Upper lobe of left lung (tissue), 4 donors: ENCODE results near the gene ZSCAN18.

Experiments
- EP300 ChIP-seq, 4 donors: sonication (generic); formaldehyde crosslinking; IDR thresholded peaks; one replicate each; pipeline ENCODE4 v1.5.1; 2017; ENCODE audit warnings: antibody characterized with exemption in 4 of 4, control low read depth in 2 of 4
- POLR2A ChIP-seq, 4 donors: fragments of 450-650 bp; IDR thresholded peaks; one replicate each; pipeline ENCODE4 v1.5.1; 2016 to 2017; ENCODE audit warnings: antibody characterized with exemption in 4 of 4, mild to moderate bottlenecking in 2 of 4
- TF ChIP-seq, protein P1 (sequence below), 6 experiments: fragments of 450-650 bp in 4 of 6; fragments of 200-600 bp in 2 of 6; sonication (generic) in 2 of 6; IDR thresholded peaks; one replicate each; pipeline ENCODE4 v1.5.1; 2016 to 2019; ENCODE audit warnings: antibody characterized with exemption in 6 of 6

DNA sequence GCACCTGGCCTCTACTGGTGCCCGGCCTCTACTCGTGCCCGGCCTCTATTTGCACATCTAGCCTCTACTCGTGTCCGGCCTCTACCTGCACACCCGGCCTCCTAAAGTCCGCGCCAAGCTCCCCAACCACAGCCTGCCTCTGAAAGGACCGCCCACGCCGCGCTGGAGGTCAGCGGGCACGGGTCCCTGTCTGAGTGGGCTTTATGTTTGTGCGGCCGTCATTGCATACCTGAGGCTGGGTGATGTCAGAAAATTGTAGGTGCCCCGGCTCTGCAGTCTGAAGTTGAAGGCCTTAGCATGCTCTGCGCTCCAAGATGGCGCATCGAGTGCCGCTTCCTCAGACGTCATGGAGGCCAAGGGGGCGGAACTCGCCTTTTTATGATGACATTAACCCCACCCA, 37.8 kb downstream of the ZSCAN18 start:
- TF ChIP-seq, protein P1, sequence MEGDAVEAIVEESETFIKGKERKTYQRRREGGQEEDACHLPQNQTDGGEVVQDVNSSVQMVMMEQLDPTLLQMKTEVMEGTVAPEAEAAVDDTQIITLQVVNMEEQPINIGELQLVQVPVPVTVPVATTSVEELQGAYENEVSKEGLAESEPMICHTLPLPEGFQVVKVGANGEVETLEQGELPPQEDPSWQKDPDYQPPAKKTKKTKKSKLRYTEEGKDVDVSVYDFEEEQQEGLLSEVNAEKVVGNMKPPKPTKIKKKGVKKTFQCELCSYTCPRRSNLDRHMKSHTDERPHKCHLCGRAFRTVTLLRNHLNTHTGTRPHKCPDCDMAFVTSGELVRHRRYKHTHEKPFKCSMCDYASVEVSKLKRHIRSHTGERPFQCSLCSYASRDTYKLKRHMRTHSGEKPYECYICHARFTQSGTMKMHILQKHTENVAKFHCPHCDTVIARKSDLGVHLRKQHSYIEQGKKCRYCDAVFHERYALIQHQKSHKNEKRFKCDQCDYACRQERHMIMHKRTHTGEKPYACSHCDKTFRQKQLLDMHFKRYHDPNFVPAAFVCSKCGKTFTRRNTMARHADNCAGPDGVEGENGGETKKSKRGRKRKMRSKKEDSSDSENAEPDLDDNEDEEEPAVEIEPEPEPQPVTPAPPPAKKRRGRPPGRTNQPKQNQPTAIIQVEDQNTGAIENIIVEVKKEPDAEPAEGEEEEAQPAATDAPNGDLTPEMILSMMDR (IDR thresholded peaks at IDR 0.05), result no peak
- TF ChIP-seq EP300 (IDR thresholded peaks at IDR 0.05), result no peak
- no peak for TF ChIP-seq POLR2A (IDR thresholded peaks at IDR 0.05)
